Activated T-cell treated with anti-CD3 and anti-CD28 coated beads, Interleukin-2, amount 50 U/mL, for 1 hour (primary cell): ENCODE measurements around the gene LRP6.
"Not testable (repeated sequence)": the region's sequence is repeated elsewhere in the genome, so short reads cannot be mapped to it uniquely, and the experiment has no call there.

Source experiments
- DNase-seq: peaks from one replicate; pipeline ENCODE4 v3.0.0-alpha.2; 2020

Gene LRP6

GRCh38 chr12:12266873-12267741 lies at the start of gene LRP6:
LRP6 (minus strand) TSS chr12:12267044; CDS start chr12:12266735, 309 bp downstream.
- DNase-seq, result peak; percentile 78

- no peak for DNase-seq
Observed at GRCh38 chr12:12315838-12316237, 49.0 kb upstream of the LRP6 start.

- not testable (repeated sequence) for DNase-seq
Observed at GRCh38 chr12:12310695-12311094, 43.9 kb upstream of the LRP6 start.

- DNase-seq, result no peak
Observed at GRCh38 chr12:12305568-12306300, 38.9 kb upstream of the LRP6 start.

GRCh38 chr12:12302976-12303375 lies 36.1 kb upstream of the LRP6 start:
- DNase-seq, result no peak

- no peak for DNase-seq
Observed at GRCh38 chr12:12301122-12301521, 34.3 kb upstream of the LRP6 start.

GRCh38 chr12:12297201-12297830 lies 30.5 kb upstream of the LRP6 start:
- no peak for DNase-seq

GRCh38 chr12:12294215-12295005 lies 27.6 kb upstream of the LRP6 start:
- DNase-seq, result no peak

GRCh38 chr12:12290206-12290605 lies 23.4 kb upstream of the LRP6 start:
- no peak for DNase-seq

GRCh38 chr12:12286441-12286840 lies 19.6 kb upstream of the LRP6 start:
- DNase-seq, result no peak

- DNase-seq, result no peak
Observed at GRCh38 chr12:12282761-12283425, 16.0 kb upstream of the LRP6 start.

- no peak for DNase-seq
Observed at GRCh38 chr12:12282202-12282601, 15.4 kb upstream of the LRP6 start.

- DNase-seq, result no peak
Observed at GRCh38 chr12:12281134-12281533, 14.3 kb upstream of the LRP6 start.

GRCh38 chr12:12278899-12279298 lies 12.1 kb upstream of the LRP6 start:
- DNase-seq, result no peak

GRCh38 chr12:12275874-12276273 lies 9.0 kb upstream of the LRP6 start:
- DNase-seq, result no peak

- no peak for DNase-seq
Observed at GRCh38 chr12:12273291-12273957, 6.6 kb upstream of the LRP6 start.

- no peak for DNase-seq
Observed at GRCh38 chr12:12272869-12273268, 6.0 kb upstream of the LRP6 start.

- DNase-seq, result no peak
Observed at GRCh38 chr12:12270226-12270625, 3.4 kb upstream of the LRP6 start.

GRCh38 chr12:12267742-12268200 lies 927 bp upstream of the LRP6 start:
- DNase-seq, result no peak

GRCh38 chr12:12266389-12266872 lies 413 bp downstream of the LRP6 start:
- no peak for DNase-seq
